Measurements from ENCODE around the gene EXD3. TPM values are rescaled to one million over a fixed set of nuclear protein-coding genes. Genes with fewer than 3 reads are reported as not detected.

The EXD3 gene
- total RNA-seq, 3 donors from 2014 or later = 39.4 to 56.7 (median 40.1) TPM

GRCh38 chr9:137273611-137274320 is 149.2 kb downstream of the EXD3 start:
- TF ChIP-seq CTCF (IDR thresholded peaks at IDR 0.05) = no peak
- peaks cover 41% of the 10 kb centered on the region for H3K4me1 ChIP-seq (ENCODE audit: low read depth)
- H3K9me3 ChIP-seq = no peaks in the 10 kb centered on the region
- DNase-seq = peak in 2 of 3 donors; percentile 57 to 70
- H3K36me3 ChIP-seq (ENCODE audit: low read depth) = no peaks in the 10 kb centered on the region
- no peak overlapping the region for H3K4me3 ChIP-seq
- intact Hi-C loops (cut with DNase I, micrococcal nuclease) = no loop called here
- peak; percentile 1 for ATAC-seq

- no peaks in the 10 kb centered on the region for H3K36me3 ChIP-seq (ENCODE audit: low read depth)
- peak in 1 of 3 donors; percentile 33 for DNase-seq
- no peak for TF ChIP-seq CTCF (IDR thresholded peaks at IDR 0.05)
- H3K4me1 ChIP-seq (ENCODE audit: low read depth) = peaks cover 44% of the 10 kb centered on the region
- no peak for ATAC-seq
- no peak overlapping the region for H3K4me3 ChIP-seq
- H3K9me3 ChIP-seq = no peaks in the 10 kb centered on the region
- intact Hi-C loops (cut with DNase I, micrococcal nuclease) = no loop called here
Measured at GRCh38 chr9:137273095-137273490, 149.9 kb downstream of the EXD3 start.

GRCh38 chr9:137272241-137273094 is 150.5 kb downstream of the EXD3 start:
- no peak for ATAC-seq
- Histone ChIP-seq H3K4me1 (ENCODE audit: low read depth) (peaks cover 50% of the 10 kb centered on the region), H3K4me3 (no peak overlapping the region), H3K9me3 (no peaks in the 10 kb centered on the region), H3K36me3 (ENCODE audit: low read depth) (no peaks in the 10 kb centered on the region)
- DNase-seq = no peak
- intact Hi-C loops (cut with DNase I, micrococcal nuclease) = no loop called here
- TF ChIP-seq CTCF (IDR thresholded peaks at IDR 0.05) = no peak

- H3K9me3 ChIP-seq = no peaks in the 10 kb centered on the region
- ATAC-seq (no peak), DNase-seq (no peak)
- H3K36me3 ChIP-seq (ENCODE audit: low read depth) = no peaks in the 10 kb centered on the region
- H3K4me1 ChIP-seq (ENCODE audit: low read depth) = peaks cover 43% of the 10 kb centered on the region
- no peak overlapping the region for H3K4me3 ChIP-seq
- TF ChIP-seq CTCF (IDR thresholded peaks at IDR 0.05) = no peak
- intact Hi-C loops (cut with DNase I, micrococcal nuclease) = no loop called here
Measured at GRCh38 chr9:137271696-137272076, 151.3 kb downstream of the EXD3 start.

GRCh38 chr9:137270929-137271695 is 151.8 kb downstream of the EXD3 start:
- no peak for ATAC-seq
- Histone ChIP-seq H3K4me3 (no peak overlapping the region), H3K4me1 (ENCODE audit: low read depth) (peaks cover 37% of the 10 kb centered on the region), H3K36me3 (ENCODE audit: low read depth) (no peaks in the 10 kb centered on the region), H3K9me3 (no peaks in the 10 kb centered on the region)
- no peak for TF ChIP-seq CTCF (IDR thresholded peaks at IDR 0.05)
- DNase-seq = no peak
- intact Hi-C loops (cut with DNase I, micrococcal nuclease) = no loop called here

All from mucosa of descending colon (tissue), 3 donors.